ENCODE results near the gene INSL3. TPM values are rescaled to one million over a fixed set of nuclear protein-coding genes. Genes with fewer than 3 reads are reported as not detected.

INSL3 gene
- total and polyA plus RNA-seq, 2 of the 8 experiments (the other 6 are each of a cell fraction or from before 2014, with no cell fraction given), result 0.41 to 1.5 TPM

DNA sequence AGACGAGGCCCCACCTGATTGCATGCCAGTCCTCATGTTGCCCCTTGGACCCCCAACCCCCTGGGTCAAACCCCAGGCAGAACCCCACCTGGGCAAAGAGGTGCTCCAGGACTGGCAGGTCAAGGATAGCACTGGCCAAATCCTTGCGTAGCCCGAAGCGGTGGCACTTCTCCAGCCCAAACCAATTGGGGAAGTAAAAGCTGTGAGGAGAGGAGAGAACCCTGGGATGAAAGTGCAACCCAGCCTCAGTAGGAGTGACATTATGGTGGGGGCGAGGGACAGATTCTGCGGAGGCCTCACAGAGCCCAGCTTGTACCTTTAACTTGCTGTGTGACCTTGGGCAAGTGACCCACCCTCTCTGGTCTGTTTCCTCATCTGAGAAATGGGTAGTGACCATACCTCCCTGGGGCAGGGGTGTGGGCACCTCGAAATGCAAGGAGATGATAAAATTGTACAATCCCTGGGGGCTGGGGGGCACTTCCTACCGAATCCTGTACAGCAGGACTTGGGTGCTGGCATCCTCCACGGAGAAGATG, 22.0 kb upstream of the INSL3 start:
- H3K79me1 ChIP-seq (ENCODE audit: low read depth, low read length), result no peaks in the 10 kb centered on the region
- no peak overlapping the region for H3K4me3 ChIP-seq (ENCODE audit: extremely low read depth in 1 of 4, insufficient read depth in 2 of 4, low read depth in 3 of 4, low read length in 4 of 4)
- no peak overlapping the region for H3K9ac ChIP-seq (replicated peaks in 1 of 4; ENCODE audit: extremely low read depth in 1 of 4, low read depth in 3 of 4, low read length in 3 of 4)
- H2BK20ac ChIP-seq (ENCODE audit: low read length), result no peak overlapping the region
- H2AK5ac ChIP-seq (ENCODE audit: low read depth, low read length), result no peak overlapping the region
- H4K91ac ChIP-seq (replicated peaks; ENCODE audit: insufficient read length, low read length), result no peak overlapping the region
- POLR2A ChIA-PET (ENCODE audit: partially characterized antibody), result interaction anchor here (0.5 to 12.5 kb wide), 6 partner anchors 12 to 591 kb away, joined by 3 to 133 read pairs (median 3); partner anchors contain the start of gene RPL18A
- no peak overlapping the region for H2BK120ac ChIP-seq (replicated peaks; ENCODE audit: low read depth, low read length)
- no peak overlapping the region for H3K56ac ChIP-seq (replicated peaks; ENCODE audit: insufficient read length, low read depth, low read length)
- H2BK12ac ChIP-seq (ENCODE audit: low read depth, low read length), result 0 out of 2 replicates have a peak overlapping the region, but pooled peaks have one; percentile 9
- H3K9me3 ChIP-seq (ENCODE audit: insufficient read depth in 2 of 2, low read depth in 1 of 2, low read length in 1 of 2), result no peaks in the 10 kb centered on the region
- H3K23ac ChIP-seq (ENCODE audit: insufficient read length), result no peak overlapping the region
- 84% methylated on average over 9 of the region's 9 CpGs; no CpG with 5 or more reads in 1 of the 2 experiments for WGBS, 2 experiments (ENCODE audit: extremely low coverage in 1 of 2, insufficient coverage in 1 of 2, insufficient read length in 1 of 2, insufficient replicate concordance in 2 of 2, low coverage in 1 of 2, low lambda C conversion rate in 2 of 2, missing lambda C conversion rate in 1 of 2)
- CTCF ChIA-PET (ENCODE audit: partially characterized antibody), result interaction anchor here (0.6 to 2.1 kb wide), 8 partner anchors 9 to 668 kb away, joined by 3 to 8 read pairs (median 4); partner anchors contain the start of gene RPL18A
- TF ChIP-seq HDAC2 (IDR thresholded peaks at IDR 0.05; ENCODE audit: borderline replicate concordance in 1 of 2, low read depth in 2 of 2, low read length in 2 of 2) (no peak; a peak in 1 of 4 replicates), YY1 (IDR thresholded peaks at IDR 0.05; ENCODE audit: low read depth, low read length) (no peak), SIN3A (conservative IDR thresholded peaks at IDR 0.05 in 1 of 2, IDR thresholded peaks at IDR 0.05 in 1 of 2; ENCODE audit: low read depth in 1 of 2, low read length in 2 of 2) (no peak), KDM1A (IDR thresholded peaks at IDR 0.05; ENCODE audit: borderline replicate concordance, low read length) (peak; percentile 80; the same call in 1 of the 2 replicates), SIRT6 (IDR thresholded peaks at IDR 0.05; ENCODE audit: low read length) (no peak)
- peaks cover 0 to 14% (median 5%) of the 10 kb centered on the region in 4 experiments; a peak in 5 of 7 replicates for H3K27me3 ChIP-seq (replicated peaks in 1 of 4; ENCODE audit: control insufficient read depth in 3 of 4, extremely low read depth in 1 of 4, insufficient read depth in 3 of 4, low read length in 3 of 4)
- H3K79me2 ChIP-seq (ENCODE audit: control insufficient read depth in 1 of 2, insufficient read depth in 2 of 2, low read length in 2 of 2), result no peaks in the 10 kb centered on the region
- no peak overlapping the region for H3K27ac ChIP-seq (ENCODE audit: low read depth, low read length)
- no peak overlapping the region for H2AFZ ChIP-seq (ENCODE audit: low read length)
- FAIRE-seq, result no peak
- no peak overlapping the region for H4K5ac ChIP-seq (ENCODE audit: insufficient read length, low read depth, low read length)
- H3K23me2 ChIP-seq (ENCODE audit: low read depth, low read length), result peaks cover 14% of the 10 kb centered on the region
- H2BK5ac ChIP-seq (ENCODE audit: low read depth, low read length), result no peak overlapping the region
- no peaks in the 10 kb centered on the region for H3K36me3 ChIP-seq (ENCODE audit: control insufficient read depth in 2 of 4, insufficient read depth in 4 of 4, low read length in 3 of 4)
- no peak overlapping the region; the same call in 1 of the 2 replicates for H2BK15ac ChIP-seq (ENCODE audit: low read length)
- no peak for DNase-seq (ENCODE audit: low read depth in 1 of 2, low spot score in 2 of 2)
- H3K4me2 ChIP-seq (ENCODE audit: insufficient read depth in 1 of 2, low read depth in 2 of 2, low read length in 2 of 2), result peak overlapping the region in 1 of 2 experiments; percentile 66; a peak in 2 of 4 replicates
- H3K4me1 ChIP-seq (replicated peaks in 1 of 4; ENCODE audit: control insufficient read depth in 3 of 4, insufficient read depth in 4 of 4, low read length in 3 of 4), result peaks cover 0 to 16% (median 4%) of the 10 kb centered on the region in 4 experiments; a peak in 5 of 7 replicates
- peaks cover 0 to 3% of the 10 kb centered on the region in 2 experiments for H4K20me1 ChIP-seq (replicated peaks in 1 of 2; ENCODE audit: control insufficient read depth in 1 of 2, insufficient read depth in 2 of 2, low read length in 2 of 2)
- H3K18ac ChIP-seq (ENCODE audit: extremely low read depth, low read length), result no peak overlapping the region
- H3K14ac ChIP-seq (ENCODE audit: insufficient read length), result no peak overlapping the region
- no peak overlapping the region for H4K8ac ChIP-seq (ENCODE audit: extremely low read depth, insufficient read depth, low read length)
- no peak overlapping the region for H3K4ac ChIP-seq (replicated peaks; ENCODE audit: insufficient read length, low read depth, low read length)

Measured in H1 (cell line).